ENCODE measurements around the gene ZBTB17. TPM values are rescaled to one million over a fixed set of nuclear protein-coding genes. Genes with fewer than 3 reads are reported as not detected.

The ZBTB17 gene
- total and polyA plus RNA-seq, 2 of the 8 experiments (the other 6 are each of a cell fraction or from before 2014, with no cell fraction given) = 24.7 to 36.2 TPM

DNA sequence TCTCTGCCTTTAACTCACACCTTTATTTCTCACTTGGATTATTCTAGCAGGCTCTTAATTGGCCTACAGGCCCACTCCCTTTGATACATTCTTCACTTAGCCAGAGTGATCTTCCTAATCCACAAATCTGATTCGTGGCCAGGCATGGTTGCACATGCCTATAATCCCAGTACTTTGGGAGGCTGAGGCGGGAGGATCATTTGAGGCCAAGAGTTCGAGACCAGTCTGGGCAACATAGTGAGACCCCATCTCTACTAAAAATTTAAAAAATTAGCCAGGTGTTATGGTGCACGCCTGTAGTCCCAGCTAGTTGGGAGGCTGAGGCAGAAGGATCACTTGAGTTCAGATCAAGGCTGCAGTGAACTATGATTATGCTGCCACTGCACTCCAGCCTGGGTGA is 2.1 kb downstream of the ZBTB17 start:
- no peak overlapping the region for H2AK5ac ChIP-seq (ENCODE audit: low read depth, low read length)
- no peak overlapping the region for H3K27ac ChIP-seq (ENCODE audit: low read depth, low read length)
- peaks cover 0 to 3% of the 10 kb centered on the region in 2 experiments for H4K20me1 ChIP-seq (replicated peaks in 1 of 2; ENCODE audit: control insufficient read depth in 1 of 2, insufficient read depth in 2 of 2, low read length in 2 of 2)
- no peaks in the 10 kb centered on the region for H3K27me3 ChIP-seq (replicated peaks in 1 of 4; ENCODE audit: control insufficient read depth in 3 of 4, extremely low read depth in 1 of 4, insufficient read depth in 3 of 4, low read length in 3 of 4)
- H3K56ac ChIP-seq (replicated peaks; ENCODE audit: insufficient read length, low read depth, low read length) = no peak overlapping the region
- H2BK12ac ChIP-seq (ENCODE audit: low read depth, low read length) = no peak overlapping the region
- H3K4me3 ChIP-seq (ENCODE audit: extremely low read depth in 1 of 4, insufficient read depth in 2 of 4, low read depth in 3 of 4, low read length in 4 of 4) = no peak overlapping the region
- no peak overlapping the region for H3K14ac ChIP-seq (ENCODE audit: insufficient read length)
- no peak overlapping the region for H2BK120ac ChIP-seq (replicated peaks; ENCODE audit: low read depth, low read length)
- 89% methylated on average over 4 of the region's 4 CpGs; no CpG with 5 or more reads in 1 of the 2 experiments for WGBS, 2 experiments (ENCODE audit: extremely low coverage in 1 of 2, insufficient coverage in 1 of 2, insufficient read length in 1 of 2, insufficient replicate concordance in 2 of 2, low coverage in 1 of 2, low lambda C conversion rate in 2 of 2, missing lambda C conversion rate in 1 of 2)
- DNase-seq (ENCODE audit: low read depth in 1 of 2, low spot score in 2 of 2) (no peak), FAIRE-seq (no peak)
- H3K4ac ChIP-seq (replicated peaks; ENCODE audit: insufficient read length, low read depth, low read length) = no peak overlapping the region
- no peak overlapping the region for H3K23ac ChIP-seq (ENCODE audit: insufficient read length)
- POLR2A ChIA-PET (ENCODE audit: partially characterized antibody) = no interaction called here
- peaks cover 8% of the 10 kb centered on the region; the same call in 1 of the 2 replicates for H3K79me1 ChIP-seq (ENCODE audit: low read depth, low read length)
- H2BK5ac ChIP-seq (ENCODE audit: low read depth, low read length) = no peak overlapping the region
- peaks cover 0 to 4% (median 0%) of the 10 kb centered on the region in 4 experiments; a peak in 1 of 7 replicates for H3K4me1 ChIP-seq (replicated peaks in 1 of 4; ENCODE audit: control insufficient read depth in 3 of 4, insufficient read depth in 4 of 4, low read length in 3 of 4)
- no peak overlapping the region for H3K18ac ChIP-seq (ENCODE audit: extremely low read depth, low read length)
- no peak overlapping the region for H2BK15ac ChIP-seq (ENCODE audit: low read length)
- no peak overlapping the region for H4K8ac ChIP-seq (ENCODE audit: extremely low read depth, insufficient read depth, low read length)
- H3K4me2 ChIP-seq (ENCODE audit: insufficient read depth in 1 of 2, low read depth in 2 of 2, low read length in 2 of 2) = no peak overlapping the region
- no peak overlapping the region for H2AFZ ChIP-seq (ENCODE audit: low read length)
- CTCF ChIA-PET (ENCODE audit: partially characterized antibody) = interaction anchor here (1.0 to 5.7 kb wide), 7 partner anchors 16 to 182 kb away, joined by 3 to 53 read pairs (median 4); no protein-coding TSS in a partner anchor
- H4K91ac ChIP-seq (replicated peaks; ENCODE audit: insufficient read length, low read length) = no peak overlapping the region
- H3K9ac ChIP-seq (replicated peaks in 1 of 4; ENCODE audit: extremely low read depth in 1 of 4, low read depth in 3 of 4, low read length in 3 of 4) = no peak overlapping the region
- H3K23me2 ChIP-seq (ENCODE audit: low read depth, low read length) = no peaks in the 10 kb centered on the region
- H3K36me3 ChIP-seq (ENCODE audit: control insufficient read depth in 2 of 4, insufficient read depth in 4 of 4, low read length in 3 of 4) = peaks cover 0 to 14% (median 6%) of the 10 kb centered on the region in 4 experiments; a peak in 6 of 8 replicates
- no peak overlapping the region for H2BK20ac ChIP-seq (ENCODE audit: low read length)
- H3K79me2 ChIP-seq (ENCODE audit: control insufficient read depth in 1 of 2, insufficient read depth in 2 of 2, low read length in 2 of 2) = peaks cover 0 to 12% of the 10 kb centered on the region in 2 experiments; a peak in 2 of 4 replicates
- peaks cover 11 to 12% of the 10 kb centered on the region in 2 experiments for H3K9me3 ChIP-seq (ENCODE audit: insufficient read depth in 2 of 2, low read depth in 1 of 2, low read length in 1 of 2)
- no peak overlapping the region for H4K5ac ChIP-seq (ENCODE audit: insufficient read length, low read depth, low read length)
- TF ChIP-seq SP2 (IDR thresholded peaks at IDR 0.05; ENCODE audit: low read length) (no peak), FOSL1 (IDR thresholded peaks at IDR 0.05; ENCODE audit: insufficient read depth, low read depth, low read length) (no peak), CHD2 (IDR thresholded peaks at IDR 0.05; ENCODE audit: low read length) (no peak), CBX8 (IDR thresholded peaks at IDR 0.05; ENCODE audit: borderline replicate concordance, low read depth, low read length) (no peak), POLR2AphosphoS5 (IDR thresholded peaks at IDR 0.05; ENCODE audit: low read depth, low read length) (no peak)
- TF ChIP-seq, protein P1, sequence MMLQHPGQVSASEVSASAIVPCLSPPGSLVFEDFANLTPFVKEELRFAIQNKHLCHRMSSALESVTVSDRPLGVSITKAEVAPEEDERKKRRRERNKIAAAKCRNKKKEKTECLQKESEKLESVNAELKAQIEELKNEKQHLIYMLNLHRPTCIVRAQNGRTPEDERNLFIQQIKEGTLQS (IDR thresholded peaks at IDR 0.05; ENCODE audit: insufficient read depth, low read depth, low read length) = no peak

All from H1 (cell line).